ENCODE measurements around the gene SUN1. TPM values are rescaled to one million over a fixed set of nuclear protein-coding genes. Genes with fewer than 3 reads are reported as not detected.
A peak's percentile ranks its signal among the peaks of the same experiment; 100 is the strongest.

SUN1 gene
- total RNA-seq, 2 donors from 2014 or later: 106 to 109 TPM

- DNase-seq (ENCODE audit: low spot score in 2 of 2) (no peak), ATAC-seq (no peak)
- Mint-ChIP-seq H3K36me3 (no peaks in the 10 kb centered on the region), H3K9me3 (no peaks in the 10 kb centered on the region), H3K27ac (no peak overlapping the region)
Observed at GRCh38 chr7:886626-887487, 54.6 kb downstream of the SUN1 start.

GRCh38 chr7:887488-887820 lies 55.2 kb downstream of the SUN1 start:
- ATAC-seq (no peak), DNase-seq (ENCODE audit: low spot score in 2 of 2) (no peak)
- Mint-ChIP-seq H3K9me3 (peaks cover 0 to 2% of the 10 kb centered on the region in 2 donors), H3K27ac (peak overlapping the region in 1 of 2 donors; percentile 77), H3K36me3 (peaks cover 0 to 5% of the 10 kb centered on the region in 2 donors)

DNA sequence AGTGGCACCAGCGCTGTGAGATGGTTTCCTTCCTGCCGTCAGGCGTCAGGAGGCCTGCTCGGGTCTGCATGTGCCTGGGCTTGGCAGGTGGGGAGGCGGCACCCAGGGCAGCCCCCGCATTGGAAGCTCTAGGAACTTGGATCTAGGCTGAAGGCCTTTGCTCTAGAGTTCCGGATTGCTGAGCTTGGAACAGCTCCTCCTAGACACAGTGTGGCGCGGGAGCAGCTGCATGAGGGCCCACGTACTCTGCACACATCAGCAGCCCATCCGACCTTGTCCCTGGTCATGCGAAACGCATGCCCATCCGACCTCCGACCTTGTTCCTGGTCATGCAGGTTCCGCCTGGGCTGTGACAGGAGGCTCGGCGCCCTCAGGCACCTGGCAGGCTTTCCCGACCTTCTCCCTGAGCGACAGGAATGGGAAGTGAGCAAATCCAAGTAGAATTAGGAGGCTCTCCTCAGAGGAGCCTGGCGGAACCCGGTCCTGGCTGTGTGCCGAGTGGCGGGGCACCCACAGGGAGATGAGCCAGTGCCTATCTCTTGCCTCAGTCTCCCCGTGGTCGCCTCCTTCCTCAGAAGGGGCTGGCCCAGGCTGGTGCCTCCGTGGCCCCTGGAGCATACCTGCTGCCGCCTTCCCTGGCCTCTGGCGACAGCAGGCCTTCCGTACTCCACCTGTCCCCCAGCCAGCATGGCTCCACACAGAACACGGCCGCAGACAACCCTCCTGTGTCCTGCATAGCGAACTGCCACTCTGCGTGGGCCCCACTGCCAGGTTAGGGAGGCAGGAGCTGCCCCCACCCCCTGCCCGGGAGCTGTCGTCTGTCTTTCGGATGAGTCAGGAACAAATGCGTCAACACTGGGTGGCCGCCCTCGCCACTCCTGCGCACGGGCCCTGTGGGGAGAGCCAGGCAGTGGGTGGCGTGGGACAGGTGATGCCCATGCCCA lies 56.1 kb downstream of the SUN1 start:
- peak overlapping the region; percentile 51 to 77 for H3K27ac Mint-ChIP-seq
- ATAC-seq: peak in 1 of 2 donors; percentile 6
- no peak for DNase-seq (ENCODE audit: low spot score in 2 of 2)
- H3K36me3 Mint-ChIP-seq: peaks cover 2 to 14% of the 10 kb centered on the region in 2 donors
- H3K9me3 Mint-ChIP-seq: peaks cover 0 to 7% of the 10 kb centered on the region in 2 donors

DNA sequence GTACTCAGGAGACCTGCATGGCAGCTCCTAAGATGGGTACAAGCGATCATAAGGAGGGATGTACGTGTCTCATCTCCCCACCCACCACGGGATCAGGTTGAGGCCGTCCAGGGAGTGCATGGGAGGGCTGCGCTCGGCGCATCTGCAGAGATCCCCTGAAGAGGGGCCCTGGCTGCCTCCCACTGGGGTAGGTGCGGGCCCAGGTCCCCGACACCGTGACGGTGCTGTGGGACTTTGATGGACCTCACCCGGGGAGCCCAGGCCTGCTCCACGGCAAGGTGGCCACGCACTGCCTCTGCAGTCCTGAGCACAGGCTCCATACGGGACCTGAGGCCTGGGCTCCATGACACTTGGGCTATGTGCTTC lies 56.7 kb downstream of the SUN1 start:
- ATAC-seq (peak in 1 of 2 donors; percentile 23), DNase-seq (ENCODE audit: low spot score in 2 of 2) (no peak)
- peaks cover 0 to 7% of the 10 kb centered on the region in 2 donors for H3K9me3 Mint-ChIP-seq
- peak overlapping the region; percentile 44 to 51 for H3K27ac Mint-ChIP-seq
- peaks cover 6 to 18% of the 10 kb centered on the region in 2 donors for H3K36me3 Mint-ChIP-seq

DNA sequence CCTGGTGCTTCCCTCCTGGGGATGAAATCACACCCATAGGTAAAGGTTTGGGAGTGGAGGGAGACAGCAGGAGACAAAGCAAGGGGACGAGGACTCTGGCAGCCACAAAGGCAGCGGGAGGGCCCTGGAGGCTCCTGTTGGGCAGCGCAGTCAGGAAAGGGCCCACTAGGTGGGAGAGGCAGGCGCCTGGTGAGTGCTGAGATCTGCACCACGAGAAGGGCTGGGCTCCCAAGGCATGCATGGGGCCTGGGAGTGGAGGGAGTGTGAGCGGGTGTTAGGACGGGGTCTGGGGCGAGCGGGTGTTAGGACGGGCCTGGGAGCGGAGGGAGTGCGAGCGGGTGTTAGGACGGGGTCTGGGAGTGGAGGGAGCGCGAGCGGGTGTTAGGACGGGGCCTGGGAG lies 57.1 kb downstream of the SUN1 start:
- peaks cover 0 to 7% of the 10 kb centered on the region in 2 donors for H3K9me3 Mint-ChIP-seq
- DNase-seq (ENCODE audit: low spot score in 2 of 2) (no peak), ATAC-seq (no peak)
- H3K27ac Mint-ChIP-seq: no peak overlapping the region
- peaks cover 6 to 18% of the 10 kb centered on the region in 2 donors for H3K36me3 Mint-ChIP-seq

- Mint-ChIP-seq H3K9me3 (peaks cover 0 to 7% of the 10 kb centered on the region in 2 donors), H3K36me3 (peaks cover 6 to 19% of the 10 kb centered on the region in 2 donors), H3K27ac (no peak overlapping the region)
- ATAC-seq (no peak), DNase-seq (ENCODE audit: low spot score in 2 of 2) (no peak)
Observed at GRCh38 chr7:890868-891267, 58.6 kb downstream of the SUN1 start.

- ATAC-seq (no peak), DNase-seq (ENCODE audit: low spot score in 2 of 2) (no peak)
- H3K36me3 Mint-ChIP-seq: peaks cover 6 to 24% of the 10 kb centered on the region in 2 donors
- no peak overlapping the region for H3K27ac Mint-ChIP-seq
- H3K9me3 Mint-ChIP-seq: peaks cover 0 to 7% of the 10 kb centered on the region in 2 donors
Observed at GRCh38 chr7:891291-891690, 59.0 kb downstream of the SUN1 start.

DNA sequence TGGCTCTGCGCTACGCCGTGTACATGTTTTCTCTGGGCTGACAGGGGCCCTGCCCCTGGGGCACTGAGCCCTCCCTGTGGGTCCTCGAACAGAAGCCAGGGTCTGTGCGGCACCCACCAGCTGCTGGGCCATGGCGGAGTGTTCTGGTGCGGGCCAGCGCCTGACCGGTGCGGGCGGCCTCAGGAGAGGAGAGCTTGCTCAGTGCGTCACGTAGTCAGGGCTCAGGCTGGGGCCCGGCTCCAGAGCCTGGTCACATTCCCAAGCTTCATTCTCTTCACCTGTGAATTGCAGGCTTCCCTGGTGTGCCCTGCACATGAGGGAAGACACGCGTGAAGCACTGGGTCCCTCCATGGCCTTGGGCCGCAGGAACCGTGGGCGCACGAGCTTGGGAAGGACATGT lies 59.5 kb downstream of the SUN1 start:
- Mint-ChIP-seq H3K27ac (no peak overlapping the region), H3K36me3 (peaks cover 6 to 24% of the 10 kb centered on the region in 2 donors), H3K9me3 (peaks cover 0 to 7% of the 10 kb centered on the region in 2 donors)
- no peak for ATAC-seq
- no peak for DNase-seq (ENCODE audit: low spot score in 2 of 2)

GRCh38 chr7:892648-893593 lies 60.6 kb downstream of the SUN1 start:
- Mint-ChIP-seq H3K36me3 (peaks cover 6 to 24% of the 10 kb centered on the region in 2 donors), H3K27ac (no peak overlapping the region), H3K9me3 (peaks cover 0 to 7% of the 10 kb centered on the region in 2 donors)
- DNase-seq (ENCODE audit: low spot score in 2 of 2): no peak
- no peak for ATAC-seq

- ATAC-seq (peak in 1 of 2 donors; percentile 13), DNase-seq (ENCODE audit: low spot score in 2 of 2) (no peak)
- Mint-ChIP-seq H3K27ac (no peak overlapping the region), H3K36me3 (peaks cover 6 to 24% of the 10 kb centered on the region in 2 donors), H3K9me3 (peaks cover 0 to 7% of the 10 kb centered on the region in 2 donors)
Observed at GRCh38 chr7:893686-894085, 61.4 kb downstream of the SUN1 start.

DNA sequence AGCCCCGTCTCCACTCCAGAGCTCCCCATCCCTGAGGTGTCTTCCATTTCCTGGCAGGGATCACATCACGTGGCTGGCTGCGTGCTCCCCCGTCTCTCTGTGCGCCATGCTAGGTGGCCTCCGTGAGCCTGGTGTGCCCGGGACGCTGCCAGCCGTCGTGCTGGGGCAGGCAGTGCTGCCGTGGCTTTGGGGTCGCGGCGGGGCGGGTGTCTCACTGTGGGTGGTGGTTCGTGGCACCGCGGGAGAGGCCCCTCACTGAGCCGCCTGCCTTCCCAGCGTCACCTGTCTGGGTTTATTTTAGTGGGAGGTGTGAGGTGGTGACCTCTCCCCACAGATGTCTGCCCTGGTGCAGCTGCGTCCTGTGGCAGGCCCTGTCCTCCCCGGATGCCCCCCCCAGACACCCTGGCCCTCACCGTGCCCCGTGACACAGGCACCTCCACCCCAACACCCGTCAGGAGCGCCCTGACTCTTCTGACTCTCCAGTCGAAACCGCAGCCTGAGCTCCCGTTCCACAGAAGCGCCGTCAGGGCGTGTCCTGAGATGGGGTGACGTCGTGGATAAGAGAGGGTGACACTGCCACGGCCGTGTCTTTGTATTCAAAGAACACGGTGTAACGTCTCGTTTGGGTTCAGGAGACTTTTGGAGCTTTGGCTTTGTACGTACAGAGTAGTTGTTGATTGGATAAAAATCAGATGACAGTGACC lies 62.0 kb downstream of the SUN1 start:
- Mint-ChIP-seq H3K36me3 (peaks cover 6 to 24% of the 10 kb centered on the region in 2 donors), H3K27ac (no peak overlapping the region), H3K9me3 (peaks cover 0 to 7% of the 10 kb centered on the region in 2 donors)
- ATAC-seq (no peak), DNase-seq (ENCODE audit: low spot score in 2 of 2) (no peak)

DNA sequence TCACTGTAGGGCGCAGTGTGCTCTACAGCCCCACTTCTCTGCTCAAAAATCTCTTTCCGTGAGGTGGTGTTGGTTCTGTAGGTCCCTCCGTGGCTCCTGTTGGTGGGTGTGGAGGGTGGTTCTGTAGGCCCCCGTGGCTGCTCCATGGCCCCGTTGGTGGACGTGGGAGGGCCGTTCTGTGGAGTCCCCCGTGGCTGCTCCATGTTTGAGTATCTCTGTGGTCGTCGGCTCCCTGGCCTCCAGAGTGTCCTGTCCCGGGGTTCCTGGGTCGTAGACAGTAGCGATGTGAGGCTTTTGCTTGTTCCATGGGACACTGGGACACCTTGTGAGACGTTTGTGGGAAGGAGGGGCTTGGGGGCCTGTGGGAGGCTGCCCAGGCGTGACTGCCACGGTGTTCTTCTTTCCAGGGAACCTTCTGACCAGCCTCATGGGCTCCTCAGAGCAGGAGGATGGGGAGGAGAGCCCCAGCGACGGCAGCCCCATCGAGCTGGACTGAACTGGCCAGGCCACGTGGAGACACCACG lies 62.7 kb downstream of the SUN1 start:
- H3K36me3 Mint-ChIP-seq: peaks cover 6 to 24% of the 10 kb centered on the region in 2 donors
- H3K27ac Mint-ChIP-seq: no peak overlapping the region
- no peak for ATAC-seq
- no peak for DNase-seq (ENCODE audit: low spot score in 2 of 2)
- H3K9me3 Mint-ChIP-seq: peaks cover 0 to 7% of the 10 kb centered on the region in 2 donors

DNA sequence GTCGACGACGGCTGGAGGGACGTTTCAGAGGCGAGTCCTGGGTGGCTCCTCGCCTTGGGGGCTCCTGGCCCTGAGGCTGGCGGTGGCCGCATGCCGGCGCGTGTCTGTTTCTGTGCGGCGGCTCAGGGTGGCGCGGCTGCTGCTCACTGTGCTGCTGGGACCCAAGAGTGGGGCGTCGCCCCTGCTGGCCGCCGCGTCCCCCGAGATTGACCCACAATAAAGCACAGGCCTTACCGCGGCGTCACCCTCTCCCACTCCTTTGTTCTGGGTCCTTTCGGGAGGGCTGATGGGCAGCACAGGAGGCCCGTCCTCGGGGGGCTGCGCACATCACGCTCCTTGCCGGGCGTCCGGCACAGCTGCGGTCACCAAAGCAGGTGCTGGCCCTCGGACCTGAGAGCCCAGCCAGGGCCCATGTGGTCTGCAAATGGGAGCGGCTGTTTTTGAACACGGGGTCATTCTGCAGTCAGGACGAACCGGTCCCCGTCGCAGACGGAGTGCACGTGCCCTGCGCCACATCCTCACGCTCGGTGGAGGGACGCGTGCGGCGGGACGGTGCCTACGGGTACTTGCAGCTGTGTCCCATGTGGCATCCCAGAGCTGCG lies 63.3 kb downstream of the SUN1 start:
- peaks cover 0 to 7% of the 10 kb centered on the region in 2 donors for H3K9me3 Mint-ChIP-seq
- H3K27ac Mint-ChIP-seq: no peak overlapping the region
- ATAC-seq (no peak), DNase-seq (ENCODE audit: low spot score in 2 of 2) (no peak)
- peaks cover 6 to 24% of the 10 kb centered on the region in 2 donors for H3K36me3 Mint-ChIP-seq

GRCh38 chr7:896346-897075 lies 64.2 kb downstream of the SUN1 start:
- H3K27ac Mint-ChIP-seq: no peak overlapping the region
- ATAC-seq (no peak), DNase-seq (ENCODE audit: low spot score in 2 of 2) (no peak)
- H3K36me3 Mint-ChIP-seq: peaks cover 6 to 24% of the 10 kb centered on the region in 2 donors
- H3K9me3 Mint-ChIP-seq: peaks cover 0 to 7% of the 10 kb centered on the region in 2 donors

Data from activated naive CD4-positive, alpha-beta T cell treated with anti-CD3 and anti-CD28 coated beads, Interleukin-2, amount 50 U/mL, for 72 hours (primary cell).